ENCODE measurements around the gene B4GALNT1. TPM values are rescaled to one million over a fixed set of nuclear protein-coding genes. Genes with fewer than 3 reads are reported as not detected.
"Not testable (repeated sequence)": the region's sequence is repeated elsewhere in the genome, so short reads cannot be mapped to it uniquely, and the experiment has no call there.

Gene B4GALNT1
- polyA plus RNA-seq, 4 donors: 0.79 to 6.1 (median 0.93) TPM

DNA sequence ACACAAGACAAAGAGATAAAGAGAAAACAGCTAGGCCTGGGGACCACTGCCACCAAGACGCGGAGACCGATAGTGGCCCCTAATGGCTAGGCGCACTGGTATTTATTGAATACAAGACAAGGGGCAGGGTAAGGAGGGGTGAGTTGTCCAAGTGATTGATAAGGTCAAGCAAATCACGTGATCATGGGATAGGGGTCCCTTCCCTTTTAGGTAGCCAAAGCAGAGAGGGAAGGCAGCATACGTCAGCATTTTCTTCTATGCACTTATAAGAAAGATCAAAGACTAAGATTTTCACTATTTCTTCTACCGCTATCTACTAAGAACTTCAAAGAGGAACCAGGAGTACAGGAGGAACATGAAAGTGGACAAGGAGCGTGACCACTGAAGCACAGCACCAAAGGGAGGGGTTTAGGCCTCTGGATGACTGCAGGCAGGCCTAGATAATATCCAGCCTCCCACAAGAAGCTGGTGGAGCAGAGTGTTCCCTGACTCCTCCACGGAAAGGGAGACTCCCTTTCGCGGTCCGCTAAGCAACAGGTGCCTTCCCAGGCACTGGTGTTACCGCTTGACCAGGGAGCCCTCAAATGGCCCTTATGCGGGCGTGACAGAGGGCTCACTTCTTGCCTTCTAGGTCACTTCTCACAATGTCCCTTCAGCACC is 43.9 kb downstream of the B4GALNT1 start:
- DNase-seq (ENCODE audit: low read depth in 4 of 4, low spot score in 3 of 4): not testable (repeated sequence)

DNA sequence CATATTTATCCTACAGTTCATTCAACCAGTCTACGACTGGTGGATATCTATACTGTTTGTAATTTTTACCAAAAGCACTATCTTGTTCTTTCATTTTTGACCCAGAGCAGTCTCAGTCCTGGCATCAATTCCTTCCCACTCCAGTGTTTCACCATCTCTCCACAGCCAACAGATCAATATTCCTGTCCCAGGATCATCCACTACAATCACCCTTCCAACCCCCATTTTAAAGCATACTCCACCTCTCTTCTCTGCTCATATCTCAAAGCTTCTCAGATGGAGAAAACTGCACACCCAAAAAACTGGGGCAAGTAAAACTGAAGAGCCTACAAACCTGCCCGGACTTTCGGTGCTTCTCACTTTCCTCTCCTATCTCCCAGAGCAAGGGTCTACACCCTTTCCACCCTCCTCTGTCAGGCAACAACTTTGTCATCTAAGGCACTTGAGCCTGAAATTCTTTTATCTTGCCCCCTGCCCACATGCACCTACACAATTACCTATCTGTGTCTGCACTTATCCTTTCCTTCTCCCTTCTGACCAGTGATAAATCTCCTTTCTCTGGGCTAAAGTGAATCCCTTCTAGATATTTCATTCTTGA is 46.1 kb downstream of the B4GALNT1 start:
- DNase-seq (ENCODE audit: low read depth in 4 of 4, low spot score in 3 of 4): no peak

DNA sequence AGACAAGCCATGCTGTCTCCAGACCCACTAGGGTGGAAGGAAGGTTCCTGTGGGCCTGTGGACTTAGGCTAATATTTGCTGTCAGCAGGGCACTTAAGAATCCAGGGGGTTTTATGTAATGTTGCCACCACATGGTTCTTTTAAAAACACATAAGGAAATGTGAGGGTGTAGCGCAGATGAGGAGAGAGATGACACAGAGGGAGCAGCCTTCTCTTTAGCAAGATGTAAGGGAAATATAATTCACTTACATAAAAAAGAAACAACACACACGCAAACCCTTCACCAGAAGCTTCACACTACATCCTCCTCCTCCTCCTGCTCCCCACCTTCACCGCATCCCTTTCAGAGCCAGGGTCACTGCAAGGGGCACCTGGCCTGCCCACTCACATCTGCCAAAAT is 46.9 kb downstream of the B4GALNT1 start:
- DNase-seq (ENCODE audit: low read depth in 4 of 4, low spot score in 3 of 4): no peak

DNA sequence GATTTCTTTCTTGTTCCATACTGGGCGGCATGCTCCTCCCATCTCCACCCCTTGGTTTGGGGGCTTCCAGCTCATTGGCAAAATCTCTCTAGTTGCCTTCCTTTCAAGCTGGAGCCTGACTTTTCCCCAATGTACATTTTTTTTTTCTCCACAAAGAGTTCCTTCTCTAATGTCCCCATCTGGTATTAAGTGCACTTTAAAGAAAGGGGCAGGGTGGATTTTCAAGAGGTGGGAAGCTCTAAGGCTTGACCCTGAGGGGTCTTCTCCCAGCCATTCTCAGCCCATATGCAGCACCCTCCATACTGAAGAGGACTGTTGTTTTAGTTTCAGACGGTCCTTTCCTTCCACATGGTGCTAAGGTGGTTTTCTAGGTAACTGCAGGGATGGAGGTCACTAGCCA is 47.8 kb downstream of the B4GALNT1 start:
- no peak for DNase-seq (ENCODE audit: low read depth in 4 of 4, low spot score in 3 of 4)

DNA sequence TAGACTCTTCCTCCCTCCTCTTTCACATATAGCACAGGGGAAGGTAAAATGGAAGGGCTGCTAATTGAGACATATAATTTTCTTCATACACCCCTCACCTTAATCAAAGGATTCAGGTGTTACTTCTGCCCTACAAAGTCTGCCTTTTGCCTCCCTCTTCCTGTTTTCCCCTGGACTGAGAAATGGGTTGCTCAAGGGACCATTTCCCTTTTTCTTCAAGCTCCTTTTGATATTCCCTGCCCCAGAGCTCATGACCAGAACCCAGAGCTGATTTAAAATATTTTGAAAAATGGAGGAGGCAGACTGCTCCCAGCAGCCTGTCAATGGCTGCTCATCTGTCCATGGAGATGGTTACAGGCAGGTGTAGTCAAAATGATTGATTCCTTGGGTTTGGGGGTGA is 48.3 kb downstream of the B4GALNT1 start:
- no peak for DNase-seq (ENCODE audit: low read depth in 4 of 4, low spot score in 3 of 4)

DNA sequence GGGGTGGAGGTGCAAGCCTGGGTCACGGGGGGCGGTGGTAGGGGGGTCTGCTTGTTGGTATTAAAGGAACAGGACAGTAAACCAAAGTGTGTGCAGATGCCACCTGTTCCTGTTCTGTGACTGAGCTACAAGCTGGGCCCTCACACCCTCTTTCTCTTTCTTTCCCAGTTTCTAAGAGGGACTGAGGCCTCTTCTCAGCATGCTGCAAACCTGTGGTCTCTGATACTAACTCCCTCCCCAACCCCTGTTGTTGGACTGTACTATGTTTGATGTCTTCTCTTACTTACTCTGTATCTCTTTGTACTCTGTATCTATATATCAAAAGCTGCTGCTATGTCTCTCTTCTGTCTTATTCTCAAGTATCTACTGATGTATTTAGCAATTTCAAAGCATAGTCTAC is 49.0 kb downstream of the B4GALNT1 start:
- no peak for DNase-seq (ENCODE audit: low read depth in 4 of 4, low spot score in 3 of 4)

DNA sequence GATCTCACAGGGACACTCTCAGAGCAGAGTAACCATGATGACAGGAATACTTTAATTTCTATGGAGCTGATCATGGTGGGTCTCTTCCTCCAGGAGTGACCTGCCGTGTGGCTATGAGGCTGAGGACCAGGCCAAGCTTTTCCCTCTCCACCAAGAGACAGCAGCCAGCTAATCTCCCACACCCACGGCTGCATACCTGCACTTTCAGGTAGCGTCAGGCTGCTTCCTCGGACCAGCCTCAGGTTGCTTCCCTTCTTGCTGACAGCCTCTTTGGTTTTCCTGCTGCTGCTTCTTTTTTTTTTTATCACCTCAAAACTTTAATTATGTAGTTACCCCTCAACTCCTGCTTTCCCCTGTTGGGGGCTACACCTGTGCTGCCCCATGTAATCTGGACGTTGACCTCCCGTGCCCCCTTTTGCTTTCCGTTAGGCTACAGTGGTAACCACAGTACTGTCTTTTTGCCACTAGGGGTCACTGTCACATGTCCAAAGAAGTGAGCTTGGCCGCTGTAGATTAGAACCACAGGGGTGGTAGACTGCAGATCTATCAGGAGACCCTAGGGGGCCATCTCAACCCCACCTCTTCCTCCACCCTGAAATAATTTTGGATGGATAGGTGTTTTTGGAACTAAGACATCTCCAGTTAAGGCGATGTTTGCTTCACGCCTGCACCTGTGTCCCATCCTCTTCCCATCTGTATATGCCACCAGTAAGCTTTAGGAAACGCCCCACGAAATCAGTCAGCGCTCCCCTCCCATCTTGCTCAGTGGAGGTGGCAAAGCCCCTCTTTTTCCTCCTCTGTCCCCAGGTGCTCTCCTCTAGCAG is 49.8 kb downstream of the B4GALNT1 start:
- peak in 3 of 4 donors; percentile 52 to 69 (median 59) for DNase-seq (ENCODE audit: low read depth in 4 of 4, low spot score in 3 of 4)

DNA sequence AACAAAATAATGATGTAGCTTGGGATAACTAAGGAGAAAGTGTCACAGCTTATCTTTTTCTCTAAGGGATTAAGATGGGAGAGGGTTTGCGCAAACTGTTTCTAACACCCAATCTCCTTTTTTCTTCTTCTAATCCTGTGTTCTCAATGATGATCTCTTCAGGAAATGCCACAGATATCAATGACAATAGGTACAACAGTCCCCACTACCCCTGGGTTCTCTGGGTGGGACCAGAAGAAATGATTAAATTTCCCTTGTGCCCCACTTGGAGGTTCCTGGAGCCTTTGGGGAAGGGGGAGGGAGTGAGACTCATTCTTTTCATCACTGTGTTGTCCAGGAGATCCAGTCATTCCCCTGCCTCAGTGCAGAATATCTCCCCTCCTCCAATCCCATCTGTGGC is 50.6 kb downstream of the B4GALNT1 start:
- DNase-seq (ENCODE audit: low read depth in 4 of 4, low spot score in 3 of 4): no peak

DNA sequence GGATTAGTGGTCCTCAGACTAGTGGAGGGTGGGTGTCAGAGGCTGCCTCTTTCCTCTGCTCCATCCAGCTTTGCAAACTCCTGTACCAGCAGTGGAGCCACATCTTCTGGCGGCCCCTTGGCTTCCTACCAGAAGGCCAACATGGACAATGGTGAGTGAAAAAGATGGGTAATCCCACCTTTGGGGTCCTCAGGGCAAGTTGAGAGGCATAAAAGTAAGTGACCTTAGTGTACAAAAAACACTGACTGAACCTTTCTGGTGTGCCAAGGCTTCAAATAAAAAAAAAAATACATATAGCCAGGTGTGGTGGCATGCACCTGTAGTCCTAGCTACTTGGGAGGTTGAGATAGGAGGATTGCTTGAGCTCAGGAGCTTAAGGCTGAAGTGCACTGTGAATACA is 51.2 kb downstream of the B4GALNT1 start:
- no peak for DNase-seq (ENCODE audit: low read depth in 4 of 4, low spot score in 3 of 4)

DNA sequence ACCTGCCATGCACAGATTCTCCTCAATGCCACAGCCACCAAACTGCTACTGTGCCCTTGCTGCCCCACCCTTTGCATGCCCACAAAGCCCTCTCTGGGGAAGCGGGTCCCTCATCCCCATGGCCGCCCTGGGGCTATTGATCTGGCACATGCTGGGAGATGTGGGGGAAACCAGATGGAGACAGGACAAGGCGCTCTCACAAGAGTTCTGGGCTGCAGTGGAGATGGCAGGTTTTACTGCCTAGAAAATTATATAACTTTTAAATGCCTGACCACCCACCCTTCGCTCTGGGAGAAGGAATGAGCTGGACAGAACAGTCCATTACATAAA is 52.6 kb downstream of the B4GALNT1 start:
- no peak for DNase-seq (ENCODE audit: low read depth in 4 of 4, low spot score in 3 of 4)

DNA sequence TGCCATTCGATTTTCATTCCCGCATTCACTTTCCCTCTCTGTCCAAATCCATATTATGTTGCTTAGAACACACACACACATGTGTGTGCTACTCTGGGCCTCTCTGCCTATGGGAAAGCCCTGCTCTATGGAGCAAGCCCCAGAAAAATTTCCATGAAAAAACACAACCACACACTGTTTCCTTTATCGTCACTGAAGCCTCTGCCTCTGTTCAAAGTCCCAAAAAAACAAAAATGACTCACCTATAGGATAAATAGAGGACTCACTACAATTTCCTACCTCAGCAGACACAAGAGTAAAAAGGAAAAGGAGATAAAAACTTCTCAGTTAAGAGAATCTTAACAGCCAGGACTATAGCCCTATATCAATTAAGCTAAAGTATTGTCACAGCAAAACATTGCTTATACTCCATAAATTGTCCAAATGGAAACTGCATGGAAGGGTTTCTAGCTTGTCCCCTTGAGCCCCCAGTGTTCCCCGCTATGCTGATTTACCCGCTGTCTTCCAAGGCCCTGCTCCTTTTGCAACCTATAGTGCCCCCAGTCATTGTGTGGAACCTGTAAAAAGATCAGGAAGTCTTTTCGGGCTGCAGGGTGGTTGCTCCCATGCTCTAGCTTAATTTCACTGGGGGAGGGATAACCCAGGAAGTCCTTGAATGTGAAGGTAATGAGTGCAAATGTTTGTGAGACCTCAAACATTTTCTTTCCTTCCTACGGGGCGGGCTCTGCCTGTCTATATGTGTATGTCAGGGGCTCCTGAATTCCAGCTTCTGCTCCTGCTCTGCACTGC is 53.1 kb downstream of the B4GALNT1 start:
- DNase-seq (ENCODE audit: low read depth in 4 of 4, low spot score in 3 of 4): no peak

DNA sequence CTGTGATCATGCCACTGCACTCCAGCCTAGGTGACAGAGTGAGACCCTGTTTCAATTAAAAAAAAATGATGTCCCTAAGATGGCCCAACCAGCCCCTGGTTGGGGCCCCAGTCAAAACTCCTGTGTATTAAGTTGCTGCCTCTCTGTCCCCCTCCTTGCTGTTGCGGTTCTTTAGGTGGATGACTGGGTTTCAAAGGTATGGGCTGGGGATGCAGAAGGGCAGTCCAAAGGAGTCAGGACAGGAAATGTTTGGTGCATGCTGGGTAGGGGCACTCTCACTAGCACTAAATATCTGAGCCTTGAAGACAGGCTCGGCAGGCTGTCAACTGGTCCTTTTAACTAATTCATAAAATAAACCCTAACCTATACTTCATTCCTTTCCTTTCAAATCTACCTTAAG is 54.0 kb downstream of the B4GALNT1 start:
- DNase-seq (ENCODE audit: low read depth in 4 of 4, low spot score in 3 of 4): no peak

DNA sequence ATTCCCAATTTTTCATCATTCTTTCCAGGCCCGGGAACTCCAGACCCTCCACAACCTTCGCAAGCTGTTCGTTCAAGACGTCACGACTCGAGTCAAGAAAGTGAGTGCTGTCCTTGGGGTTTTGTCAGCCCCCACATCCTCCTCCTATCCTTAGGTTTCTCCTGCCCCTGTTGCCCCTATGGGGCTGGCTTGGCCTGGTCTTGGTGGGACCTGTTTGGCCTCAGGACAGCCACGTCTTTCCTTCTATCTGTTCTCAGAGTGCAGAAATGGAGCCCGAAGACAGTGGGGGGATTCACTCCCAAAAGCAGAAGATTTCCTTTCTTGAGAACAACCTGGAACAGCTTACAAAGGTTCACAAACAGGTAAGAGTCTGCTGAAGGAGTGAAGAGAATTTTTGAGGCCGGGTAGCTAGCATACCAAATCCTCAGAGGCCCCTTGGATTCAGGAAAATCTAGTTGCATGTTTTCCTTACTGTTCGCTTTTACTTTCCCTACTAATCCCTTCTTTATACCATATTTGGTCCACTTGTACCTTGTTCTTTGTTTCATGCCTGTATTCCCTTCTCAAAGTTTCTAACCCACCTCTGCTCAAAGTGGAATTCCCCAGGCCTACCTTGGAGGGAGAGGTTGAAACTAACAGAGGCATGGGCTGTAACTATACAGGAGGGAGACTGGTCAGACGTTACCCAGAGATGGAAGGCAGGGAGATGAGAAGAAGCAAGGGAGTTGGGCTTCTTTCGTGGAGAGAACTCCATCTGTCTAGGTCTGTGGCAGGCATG is 54.8 kb downstream of the B4GALNT1 start:
- no peak for DNase-seq (ENCODE audit: low read depth in 4 of 4, low spot score in 3 of 4)

DNA sequence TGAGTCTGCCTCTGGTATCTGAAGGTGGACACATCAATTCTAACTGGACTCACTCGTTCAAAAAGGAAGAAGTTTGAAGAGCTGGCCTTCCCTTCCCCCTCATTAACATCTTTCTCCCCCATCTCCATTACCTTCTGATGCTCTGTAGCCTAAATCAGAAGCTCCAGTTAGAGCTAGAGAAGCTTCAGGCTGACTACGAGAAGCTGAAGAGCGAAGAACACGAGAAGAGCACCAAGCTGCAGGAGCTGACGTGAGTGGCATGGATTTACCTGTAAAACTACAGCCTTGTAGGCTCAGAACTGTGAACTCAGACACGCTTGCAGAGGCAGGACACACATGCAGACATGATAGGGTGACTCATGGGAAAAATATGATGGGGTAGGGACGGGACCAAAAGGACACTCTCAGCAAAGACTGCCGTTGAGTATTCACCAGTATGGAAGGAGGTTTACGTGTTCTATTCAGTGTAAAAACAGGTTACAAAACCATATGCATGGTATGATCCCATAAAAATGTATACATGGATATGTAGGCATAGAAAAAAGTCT is 56.3 kb downstream of the B4GALNT1 start:
- no peak for DNase-seq (ENCODE audit: low read depth in 4 of 4, low spot score in 3 of 4)

Other genes starting within 250 kb of the B4GALNT1 start
- 10 to 100 TPM; 65.5 to 99.8 (median 76.4) TPM for gene R3HDM2, start 202.2 kb downstream of the B4GALNT1 start, polyA plus RNA-seq (ENCODE audit: insufficient read length in 4 of 4)
- gene INHBC, start 198.4 kb downstream of the B4GALNT1 start, polyA plus RNA-seq (ENCODE audit: insufficient read length in 4 of 4): under 1 TPM; 0.11 to 0.26 (median 0.17) TPM
- gene INHBE, start 177.9 kb downstream of the B4GALNT1 start, polyA plus RNA-seq (ENCODE audit: insufficient read length in 4 of 4): under 1 TPM; 0.36 to 0.78 (median 0.72) TPM
- 10 to 100 TPM; 16.2 to 62.3 (median 22.1) TPM for gene GLI1, start 173.4 kb downstream of the B4GALNT1 start, polyA plus RNA-seq (ENCODE audit: insufficient read length in 4 of 4)
- 1 to 10 TPM; 1.9 to 5.5 (median 2.9) TPM for gene ARHGAP9, start 153.3 kb downstream of the B4GALNT1 start, polyA plus RNA-seq (ENCODE audit: insufficient read length in 4 of 4)
- 100 to 1,000 TPM in 3 of 4 donors, 10 to 100 TPM in 1; 94.7 to 164 (median 118) TPM for gene MARS1, start 145.1 kb downstream of the B4GALNT1 start, polyA plus RNA-seq (ENCODE audit: insufficient read length in 4 of 4)
- gene DDIT3, start 112.7 kb downstream of the B4GALNT1 start, polyA plus RNA-seq (ENCODE audit: insufficient read length in 4 of 4): 10 to 100 TPM; 16.3 to 34.6 (median 29.8) TPM
- 10 to 100 TPM; 52.6 to 99.8 (median 61.2) TPM for gene MBD6, start 110.4 kb downstream of the B4GALNT1 start, polyA plus RNA-seq (ENCODE audit: insufficient read length in 4 of 4)
- 100 to 1,000 TPM; 144 to 176 (median 167) TPM for gene DCTN2, start 86.0 kb downstream of the B4GALNT1 start, polyA plus RNA-seq (ENCODE audit: insufficient read length in 4 of 4)
- 1 to 10 TPM in 2 of 4 donors, under 1 TPM in 2; 0.64 to 1.1 (median 0.86) TPM for gene KIF5A, start 83.2 kb downstream of the B4GALNT1 start, polyA plus RNA-seq (ENCODE audit: insufficient read length in 4 of 4)
- gene PIP4K2C, start 42.0 kb downstream of the B4GALNT1 start, polyA plus RNA-seq (ENCODE audit: insufficient read length in 4 of 4): 10 to 100 TPM; 21.9 to 47.1 (median 39.6) TPM
- 10 to 100 TPM; 53.9 to 82.4 (median 62.2) TPM for gene DTX3, start 28.4 kb downstream of the B4GALNT1 start, polyA plus RNA-seq (ENCODE audit: insufficient read length in 4 of 4)
- 100 to 1,000 TPM in 1 of 4 donors, 10 to 100 TPM in 3; 33.6 to 101 (median 36.9) TPM for gene ARHGEF25, start 21.8 kb downstream of the B4GALNT1 start, polyA plus RNA-seq (ENCODE audit: insufficient read length in 4 of 4)
- 100 to 1,000 TPM; 189 to 235 (median 201) TPM for gene OS9, start 60.9 kb upstream of the B4GALNT1 start, polyA plus RNA-seq (ENCODE audit: insufficient read length in 4 of 4)
- 1 to 10 TPM in 3 of 4 donors, under 1 TPM in 1; 0.79 to 1.5 (median 1.4) TPM for gene AGAP2, start 105.5 kb upstream of the B4GALNT1 start, polyA plus RNA-seq (ENCODE audit: insufficient read length in 4 of 4)
- gene TSPAN31, start 111.8 kb upstream of the B4GALNT1 start, polyA plus RNA-seq (ENCODE audit: insufficient read length in 4 of 4): 100 to 1,000 TPM in 2 of 4 donors, 10 to 100 TPM in 2; 67.7 to 108 (median 102) TPM
- 100 to 1,000 TPM; 199 to 236 (median 214) TPM for gene CDK4, start 119.1 kb upstream of the B4GALNT1 start, polyA plus RNA-seq (ENCODE audit: insufficient read length in 4 of 4)
- gene MARCHF9, start 121.9 kb upstream of the B4GALNT1 start, polyA plus RNA-seq (ENCODE audit: insufficient read length in 4 of 4): 10 to 100 TPM in 3 of 4 donors, 1 to 10 TPM in 1; 9.9 to 25.9 (median 16.3) TPM
- 1 to 10 TPM in 2 of 4 donors, under 1 TPM in 2; 0.72 to 2.2 (median 0.96) TPM for gene CYP27B1, start 133.9 kb upstream of the B4GALNT1 start, polyA plus RNA-seq (ENCODE audit: insufficient read length in 4 of 4)
- 10 to 100 TPM; 29.0 to 32.3 (median 31.5) TPM for gene METTL1, start 138.9 kb upstream of the B4GALNT1 start, polyA plus RNA-seq (ENCODE audit: insufficient read length in 4 of 4)
- gene EEF1AKMT3, start 139.4 kb upstream of the B4GALNT1 start, polyA plus RNA-seq (ENCODE audit: insufficient read length in 4 of 4): 10 to 100 TPM; 11.2 to 17.5 (median 11.7) TPM
- gene TSFM, start 149.6 kb upstream of the B4GALNT1 start, polyA plus RNA-seq (ENCODE audit: insufficient read length in 4 of 4): 10 to 100 TPM; 23.4 to 47.4 (median 46.9) TPM
- 10 to 100 TPM in 1 of 4 donors, 1 to 10 TPM in 3; 5.1 to 18.0 (median 8.2) TPM for gene AVIL, start 185.5 kb upstream of the B4GALNT1 start, polyA plus RNA-seq (ENCODE audit: insufficient read length in 4 of 4)
- gene CTDSP2, start 213.5 kb upstream of the B4GALNT1 start, polyA plus RNA-seq (ENCODE audit: insufficient read length in 4 of 4): 100 to 1,000 TPM; 235 to 272 (median 260) TPM